ENCODE data around the gene OR4F15.

The OR4F15 gene

GRCh38 chr15:101810876-101811275 is 1.1 kb upstream of the OR4F15 start:
- Histone ChIP-seq H3K9me2 (ENCODE audit: low read depth, low read length) (no peaks in the 10 kb centered on the region), H3K9ac (ENCODE audit: low read length) (no peak overlapping the region), H2AFZ (ENCODE audit: low read length) (no peak overlapping the region), H4K20me1 (ENCODE audit: insufficient read depth, low read length) (no peaks in the 10 kb centered on the region), H3F3A (ENCODE audit: insufficient read depth, low read length) (no peaks in the 10 kb centered on the region), H3K27ac (ENCODE audit: low read depth, low read length, poor library complexity, severe bottlenecking) (no peak overlapping the region), H3K36me3 (ENCODE audit: insufficient read depth, low read length) (no peaks in the 10 kb centered on the region), H3K9me3 (ENCODE audit: low read length) (no peaks in the 10 kb centered on the region), H3K79me2 (ENCODE audit: insufficient read depth, low read length) (no peaks in the 10 kb centered on the region), H3K27me3 (ENCODE audit: insufficient read depth, low read length) (no peaks in the 10 kb centered on the region), H3K4me3 (ENCODE audit: low read depth, low read length, poor library complexity, severe bottlenecking) (no peak overlapping the region), H3K4me1 (ENCODE audit: insufficient read depth, low read length, severe bottlenecking) (no peaks in the 10 kb centered on the region), H3K4me2 (ENCODE audit: low read length) (no peak overlapping the region)
- TF ChIP-seq CTCF (IDR thresholded peaks at IDR 0.05; ENCODE audit: low read length) (no peak), EZH2 (IDR thresholded peaks at IDR 0.05; ENCODE audit: borderline replicate concordance, low read length) (no peak)

- Histone ChIP-seq H3K27ac (ENCODE audit: low read depth, low read length, poor library complexity, severe bottlenecking) (no peak overlapping the region), H2AFZ (ENCODE audit: low read length) (no peak overlapping the region), H3K9ac (ENCODE audit: low read length) (no peak overlapping the region), H3K9me2 (ENCODE audit: low read depth, low read length) (no peaks in the 10 kb centered on the region), H4K20me1 (ENCODE audit: insufficient read depth, low read length) (no peaks in the 10 kb centered on the region), H3K4me3 (ENCODE audit: low read depth, low read length, poor library complexity, severe bottlenecking) (no peak overlapping the region), H3K4me2 (ENCODE audit: low read length) (no peak overlapping the region), H3F3A (ENCODE audit: insufficient read depth, low read length) (no peaks in the 10 kb centered on the region), H3K27me3 (ENCODE audit: insufficient read depth, low read length) (no peaks in the 10 kb centered on the region), H3K4me1 (ENCODE audit: insufficient read depth, low read length, severe bottlenecking) (no peaks in the 10 kb centered on the region), H3K36me3 (ENCODE audit: insufficient read depth, low read length) (no peaks in the 10 kb centered on the region), H3K9me3 (ENCODE audit: low read length) (no peaks in the 10 kb centered on the region), H3K79me2 (ENCODE audit: insufficient read depth, low read length) (no peaks in the 10 kb centered on the region)
- TF ChIP-seq EZH2 (IDR thresholded peaks at IDR 0.05; ENCODE audit: borderline replicate concordance, low read length) (no peak), CTCF (IDR thresholded peaks at IDR 0.05; ENCODE audit: low read length) (no peak)
Observed at GRCh38 chr15:101813803-101814534, 2.0 kb downstream of the OR4F15 start.

GRCh38 chr15:101820781-101821180 is 8.8 kb downstream of the OR4F15 start:
- H3K9ac ChIP-seq (ENCODE audit: low read length): no peak overlapping the region
- H3K4me3 ChIP-seq (ENCODE audit: low read depth, low read length, poor library complexity, severe bottlenecking): no peak overlapping the region
- no peak overlapping the region for H3K27ac ChIP-seq (ENCODE audit: low read depth, low read length, poor library complexity, severe bottlenecking)
- no peaks in the 10 kb centered on the region for H3K27me3 ChIP-seq (ENCODE audit: insufficient read depth, low read length)
- TF ChIP-seq EZH2 (IDR thresholded peaks at IDR 0.05; ENCODE audit: borderline replicate concordance, low read length): no peak
- TF ChIP-seq CTCF (IDR thresholded peaks at IDR 0.05; ENCODE audit: low read length): no peak
- H3K4me1 ChIP-seq (ENCODE audit: insufficient read depth, low read length, severe bottlenecking): no peaks in the 10 kb centered on the region
- H3K79me2 ChIP-seq (ENCODE audit: insufficient read depth, low read length): no peaks in the 10 kb centered on the region
- H3K4me2 ChIP-seq (ENCODE audit: low read length): no peak overlapping the region
- no peak overlapping the region for H2AFZ ChIP-seq (ENCODE audit: low read length)
- no peaks in the 10 kb centered on the region for H3F3A ChIP-seq (ENCODE audit: insufficient read depth, low read length)
- H3K9me2 ChIP-seq (ENCODE audit: low read depth, low read length): no peaks in the 10 kb centered on the region
- no peaks in the 10 kb centered on the region for H3K36me3 ChIP-seq (ENCODE audit: insufficient read depth, low read length)
- H3K9me3 ChIP-seq (ENCODE audit: low read length): no peaks in the 10 kb centered on the region
- no peaks in the 10 kb centered on the region for H4K20me1 ChIP-seq (ENCODE audit: insufficient read depth, low read length)
